ENCODE measurements around the gene MEF2C. TPM values are rescaled to one million over a fixed set of nuclear protein-coding genes. Genes with fewer than 3 reads are reported as not detected.

The MEF2C gene
- total and polyA plus RNA-seq, 7 experiments from 2014 or later = 0.07 to 40.0 (median 2.2) TPM

DNA sequence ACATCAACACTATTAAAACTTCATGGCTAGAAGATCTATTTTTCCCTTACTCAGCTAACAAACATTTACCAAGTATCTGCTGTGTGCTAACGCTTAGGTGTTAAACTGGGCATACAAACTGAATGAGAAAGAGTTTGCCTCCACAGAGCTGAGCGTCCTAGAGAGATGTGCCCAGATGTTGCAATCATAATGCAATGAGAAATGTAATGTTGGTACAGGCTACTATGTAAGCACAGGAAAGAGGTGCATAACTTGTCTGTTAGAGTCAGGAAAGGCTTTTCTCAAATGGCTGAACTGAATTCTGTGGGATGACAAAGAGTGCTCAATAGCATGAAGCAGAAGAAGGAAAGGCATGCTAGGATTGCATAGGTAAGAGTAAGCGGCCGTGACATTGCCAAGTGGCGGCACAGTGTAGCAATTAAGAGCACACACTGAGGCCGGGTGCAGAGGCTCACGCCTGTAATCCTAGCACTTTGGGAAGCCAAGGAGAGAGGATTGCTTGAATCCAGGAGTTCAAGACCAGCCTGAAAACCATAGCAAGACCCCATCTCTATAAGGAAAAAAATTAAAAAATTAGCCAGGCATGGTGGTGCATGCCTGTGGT lies 137.8 kb downstream of the MEF2C start:
- Mint-ChIP-seq H3K9me3 (no peaks in the 10 kb centered on the region), H3K36me3 (no peaks in the 10 kb centered on the region), H3K4me1 (no peaks in the 10 kb centered on the region), H3K4me3 (no peak overlapping the region), H3K27ac (no peak overlapping the region), H3K27me3 (peaks cover 0 to 17% (median 8%) of the 10 kb centered on the region in 5 donors)
- no peak overlapping the region for H3K27ac ChIP-seq (ENCODE audit: low read depth, low read length)
- H3K9me3 ChIP-seq (ENCODE audit: control insufficient read depth in 2 of 3, low read length in 3 of 3) = no peaks in the 10 kb centered on the region
- no peaks in the 10 kb centered on the region for H3K27me3 ChIP-seq (ENCODE audit: control insufficient read depth in 2 of 2, insufficient read depth in 2 of 2, low read length in 2 of 2)
- intact Hi-C loops (cut with micrococcal nuclease) = no loop called here
- CTCF ChIA-PET = interaction anchor here (1.0 kb wide), 1 partner anchor 18 kb away, joined by 3 read pairs; no protein-coding TSS in a partner anchor
- no peaks in the 10 kb centered on the region for H3K36me3 ChIP-seq (ENCODE audit: control insufficient read depth in 2 of 3, insufficient read depth in 3 of 3, low read length in 3 of 3)
- POLR2A ChIA-PET = no interaction called here
- no peak overlapping the region for H3K4me3 ChIP-seq (ENCODE audit: low read length)
- ATAC-seq (no peak), DNase-seq (no peak)
- H3K4me1 ChIP-seq (ENCODE audit: control insufficient read depth in 2 of 2, insufficient read depth in 2 of 2, low read length in 2 of 2) = no peaks in the 10 kb centered on the region

DNA sequence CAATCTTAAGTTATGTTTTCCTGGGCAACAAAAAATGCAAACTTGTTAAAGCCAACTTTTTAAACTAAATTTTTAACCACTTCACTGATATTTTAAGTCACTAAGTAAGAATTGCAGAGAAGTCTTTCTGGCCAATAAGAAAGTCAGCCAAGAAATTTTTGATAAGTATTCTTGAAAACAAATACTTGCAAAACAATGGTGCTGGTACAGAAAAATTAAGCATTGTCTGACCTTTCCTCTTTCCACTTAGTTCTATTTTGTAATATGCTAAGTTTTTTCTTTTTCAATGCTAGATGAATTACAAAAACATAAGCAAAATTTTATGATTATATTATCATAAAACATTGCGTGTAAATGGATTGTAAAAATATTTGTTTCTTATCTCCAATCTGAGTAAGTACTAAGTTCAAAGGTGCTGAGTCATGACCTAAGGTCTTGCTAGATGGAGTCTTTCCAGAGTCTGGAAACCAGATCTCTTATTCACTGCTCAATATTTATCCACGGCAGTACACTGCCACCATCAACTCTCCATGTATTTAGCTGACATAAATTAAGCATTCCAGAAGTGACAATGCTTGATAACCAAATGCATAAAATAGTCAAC lies 139.7 kb downstream of the MEF2C start:
- Mint-ChIP-seq H3K9me3 (no peaks in the 10 kb centered on the region), H3K27me3 (peaks cover 0 to 15% (median 10%) of the 10 kb centered on the region in 5 donors), H3K4me1 (no peaks in the 10 kb centered on the region), H3K27ac (no peak overlapping the region), H3K36me3 (no peaks in the 10 kb centered on the region), H3K4me3 (no peak overlapping the region)
- H3K9me3 ChIP-seq (ENCODE audit: control insufficient read depth in 2 of 3, low read length in 3 of 3) = no peaks in the 10 kb centered on the region
- intact Hi-C loops (cut with micrococcal nuclease) = no loop called here
- H3K36me3 ChIP-seq (ENCODE audit: control insufficient read depth in 2 of 3, insufficient read depth in 3 of 3, low read length in 3 of 3) = no peaks in the 10 kb centered on the region
- H3K4me3 ChIP-seq (ENCODE audit: low read length) = no peak overlapping the region
- ATAC-seq = no peak
- H3K4me1 ChIP-seq (ENCODE audit: control insufficient read depth in 2 of 2, insufficient read depth in 2 of 2, low read length in 2 of 2) = no peaks in the 10 kb centered on the region
- no peaks in the 10 kb centered on the region for H3K27me3 ChIP-seq (ENCODE audit: control insufficient read depth in 2 of 2, insufficient read depth in 2 of 2, low read length in 2 of 2)
- no peak overlapping the region for H3K27ac ChIP-seq (ENCODE audit: low read depth, low read length)
- ChIA-PET POLR2A (no interaction called here), CTCF (no interaction called here)
- DNase-seq = no peak

DNA sequence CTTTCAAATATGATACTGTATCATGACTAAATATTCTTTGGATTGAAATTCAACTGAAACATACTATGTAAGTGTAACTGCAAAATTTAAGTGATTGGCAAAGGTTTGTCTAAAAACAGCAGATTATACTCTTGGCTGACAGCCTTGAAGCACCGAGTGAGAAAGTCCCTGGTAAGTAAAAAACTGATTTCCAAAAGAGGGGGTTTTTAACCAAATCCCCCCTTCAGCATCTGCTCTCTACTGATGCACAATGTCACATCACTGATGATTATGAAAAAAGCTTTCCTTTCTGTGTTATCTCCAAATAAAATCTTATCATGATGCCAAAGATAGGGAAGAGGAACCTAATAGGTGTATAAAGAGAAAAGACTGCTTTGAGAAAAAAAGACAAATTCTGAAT lies 141.0 kb downstream of the MEF2C start:
- H3K27me3 ChIP-seq (ENCODE audit: control insufficient read depth in 2 of 2, insufficient read depth in 2 of 2, low read length in 2 of 2) = no peaks in the 10 kb centered on the region
- Mint-ChIP-seq H3K27me3 (peaks cover 0 to 27% (median 13%) of the 10 kb centered on the region in 5 donors), H3K4me3 (no peak overlapping the region), H3K27ac (no peak overlapping the region), H3K36me3 (no peaks in the 10 kb centered on the region), H3K9me3 (no peaks in the 10 kb centered on the region), H3K4me1 (no peaks in the 10 kb centered on the region)
- ATAC-seq = no peak
- ChIA-PET POLR2A (interaction anchor here (0.7 kb wide), 1 partner anchor 8 kb away, joined by 3 read pairs; no protein-coding TSS in a partner anchor), CTCF (no interaction called here)
- H3K27ac ChIP-seq (ENCODE audit: low read depth, low read length) = no peak overlapping the region
- no peak for DNase-seq
- no peaks in the 10 kb centered on the region for H3K9me3 ChIP-seq (ENCODE audit: control insufficient read depth in 2 of 3, low read length in 3 of 3)
- no peaks in the 10 kb centered on the region for H3K36me3 ChIP-seq (ENCODE audit: control insufficient read depth in 2 of 3, insufficient read depth in 3 of 3, low read length in 3 of 3)
- H3K4me1 ChIP-seq (ENCODE audit: control insufficient read depth in 2 of 2, insufficient read depth in 2 of 2, low read length in 2 of 2) = no peaks in the 10 kb centered on the region
- intact Hi-C loops (cut with micrococcal nuclease) = no loop called here
- no peak overlapping the region for H3K4me3 ChIP-seq (ENCODE audit: low read length)

DNA sequence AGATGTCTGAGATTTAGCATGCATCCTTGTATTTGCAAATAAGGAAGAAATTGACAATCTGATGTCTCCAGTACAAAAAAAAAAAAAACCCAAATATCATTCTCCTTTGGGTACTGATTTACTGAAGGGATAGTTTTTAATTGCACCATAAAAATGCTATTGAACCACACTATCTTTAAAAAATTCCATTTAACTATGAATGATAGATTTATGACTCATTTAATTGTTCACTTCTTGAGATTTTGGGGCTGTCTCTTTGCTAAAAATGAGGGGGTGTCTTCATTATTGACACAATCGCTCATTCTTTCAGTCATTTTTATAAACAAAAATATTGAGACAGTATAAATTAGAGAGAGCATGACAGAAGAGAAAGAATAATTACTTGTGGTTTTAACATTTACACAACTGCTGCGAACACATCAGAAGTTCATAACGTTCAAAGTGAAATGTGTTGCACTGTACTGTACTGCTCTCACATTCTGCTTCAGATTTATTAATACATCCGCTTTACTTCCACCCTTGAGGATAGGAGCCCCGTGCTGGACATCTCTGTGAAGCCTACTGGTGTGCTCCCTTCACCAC lies 142.3 kb downstream of the MEF2C start:
- Histone ChIP-seq H3K4me3 (ENCODE audit: low read length) (no peak overlapping the region), H3K27me3 (ENCODE audit: control insufficient read depth in 2 of 2, insufficient read depth in 2 of 2, low read length in 2 of 2) (no peaks in the 10 kb centered on the region), H3K27ac (ENCODE audit: low read depth, low read length) (no peak overlapping the region), H3K36me3 (ENCODE audit: control insufficient read depth in 2 of 3, insufficient read depth in 3 of 3, low read length in 3 of 3) (no peaks in the 10 kb centered on the region), H3K9me3 (ENCODE audit: control insufficient read depth in 2 of 3, low read length in 3 of 3) (no peaks in the 10 kb centered on the region), H3K4me1 (ENCODE audit: control insufficient read depth in 2 of 2, insufficient read depth in 2 of 2, low read length in 2 of 2) (no peaks in the 10 kb centered on the region)
- ChIA-PET CTCF (no interaction called here), POLR2A (no interaction called here)
- Mint-ChIP-seq H3K9me3 (no peaks in the 10 kb centered on the region), H3K36me3 (no peaks in the 10 kb centered on the region), H3K27ac (no peak overlapping the region), H3K4me1 (no peaks in the 10 kb centered on the region), H3K4me3 (no peak overlapping the region), H3K27me3 (peaks cover 0 to 27% (median 14%) of the 10 kb centered on the region in 5 donors)
- intact Hi-C loops (cut with micrococcal nuclease) = no loop called here
- DNase-seq (no peak), ATAC-seq (no peak)

DNA sequence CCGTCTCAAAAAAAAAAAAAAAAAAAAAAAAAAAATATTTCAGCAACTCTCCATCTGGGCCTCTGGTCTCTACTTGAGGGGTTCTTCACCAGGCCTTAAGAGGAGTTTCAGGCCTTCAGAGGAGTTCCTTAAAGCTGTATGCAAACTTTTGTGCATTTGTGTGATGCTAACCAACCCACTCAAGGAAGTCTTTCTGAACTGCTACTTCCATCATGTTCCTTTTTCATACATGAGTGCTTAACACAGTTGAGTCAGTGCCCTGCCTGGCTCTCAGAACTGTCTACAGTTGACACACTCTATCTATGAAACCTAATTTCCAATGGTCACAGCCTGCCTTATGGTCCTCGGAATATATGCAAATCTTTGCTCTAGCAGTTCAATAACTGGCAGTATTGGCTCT lies 146.5 kb downstream of the MEF2C start:
- Histone ChIP-seq H3K4me1 (ENCODE audit: control insufficient read depth in 2 of 2, insufficient read depth in 2 of 2, low read length in 2 of 2) (no peaks in the 10 kb centered on the region), H3K4me3 (ENCODE audit: low read length) (no peak overlapping the region), H3K36me3 (ENCODE audit: control insufficient read depth in 2 of 3, insufficient read depth in 3 of 3, low read length in 3 of 3) (no peaks in the 10 kb centered on the region), H3K27me3 (ENCODE audit: control insufficient read depth in 2 of 2, insufficient read depth in 2 of 2, low read length in 2 of 2) (no peaks in the 10 kb centered on the region), H3K27ac (ENCODE audit: low read depth, low read length) (no peak overlapping the region), H3K9me3 (ENCODE audit: control insufficient read depth in 2 of 3, low read length in 3 of 3) (no peaks in the 10 kb centered on the region)
- no peak overlapping the region for H3K27ac Mint-ChIP-seq
- ChIA-PET POLR2A (no interaction called here), CTCF (no interaction called here)
- no peak overlapping the region for H3K4me3 Mint-ChIP-seq
- ATAC-seq (no peak), DNase-seq (no peak)
- intact Hi-C loops (cut with micrococcal nuclease) = no loop called here
- H3K36me3 Mint-ChIP-seq = no peaks in the 10 kb centered on the region
- H3K27me3 Mint-ChIP-seq = peaks cover 8 to 21% (median 14%) of the 10 kb centered on the region in 5 donors
- peaks cover 3 to 9% (median 5%) of the 10 kb centered on the region in 7 donors for H3K4me1 Mint-ChIP-seq
- no peaks in the 10 kb centered on the region for H3K9me3 Mint-ChIP-seq

DNA sequence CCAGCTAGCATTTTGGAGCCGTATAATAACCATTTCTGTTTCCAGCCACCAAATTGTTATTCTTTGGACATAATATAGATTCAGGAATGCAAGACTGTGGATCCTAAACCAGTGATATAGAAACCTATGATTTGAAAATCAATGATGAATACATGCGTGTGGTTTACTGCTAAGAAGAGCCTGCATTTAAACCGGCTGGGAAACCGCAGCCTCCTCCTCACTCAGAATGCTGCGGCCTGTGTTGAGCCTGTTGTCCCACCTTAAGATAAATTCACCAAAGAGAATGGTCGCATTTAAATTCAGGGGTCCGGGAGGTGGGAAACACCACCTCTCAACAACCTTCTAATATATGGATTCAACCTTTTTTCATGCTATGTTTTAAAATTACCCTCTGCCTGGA lies 148.0 kb downstream of the MEF2C start:
- H3K27me3 Mint-ChIP-seq = peaks cover 8 to 21% (median 10%) of the 10 kb centered on the region in 5 donors
- no peaks in the 10 kb centered on the region for H3K36me3 ChIP-seq (ENCODE audit: control insufficient read depth in 2 of 3, insufficient read depth in 3 of 3, low read length in 3 of 3)
- no peak overlapping the region for H3K4me3 ChIP-seq (ENCODE audit: low read length)
- no peaks in the 10 kb centered on the region for H3K9me3 Mint-ChIP-seq
- no peaks in the 10 kb centered on the region for H3K4me1 ChIP-seq (ENCODE audit: control insufficient read depth in 2 of 2, insufficient read depth in 2 of 2, low read length in 2 of 2)
- CTCF ChIA-PET = no interaction called here
- H3K9me3 ChIP-seq (ENCODE audit: control insufficient read depth in 2 of 3, low read length in 3 of 3) = no peaks in the 10 kb centered on the region
- no peak overlapping the region for H3K27ac ChIP-seq (ENCODE audit: low read depth, low read length)
- POLR2A ChIA-PET = no interaction called here
- H3K4me3 Mint-ChIP-seq = no peak overlapping the region
- intact Hi-C loops (cut with micrococcal nuclease) = no loop called here
- no peak for DNase-seq
- no peaks in the 10 kb centered on the region for H3K36me3 Mint-ChIP-seq
- H3K4me1 Mint-ChIP-seq = peaks cover 3 to 9% (median 5%) of the 10 kb centered on the region in 7 donors
- H3K27ac Mint-ChIP-seq = no peak overlapping the region
- ATAC-seq = no peak
- no peaks in the 10 kb centered on the region for H3K27me3 ChIP-seq (ENCODE audit: control insufficient read depth in 2 of 2, insufficient read depth in 2 of 2, low read length in 2 of 2)

DNA sequence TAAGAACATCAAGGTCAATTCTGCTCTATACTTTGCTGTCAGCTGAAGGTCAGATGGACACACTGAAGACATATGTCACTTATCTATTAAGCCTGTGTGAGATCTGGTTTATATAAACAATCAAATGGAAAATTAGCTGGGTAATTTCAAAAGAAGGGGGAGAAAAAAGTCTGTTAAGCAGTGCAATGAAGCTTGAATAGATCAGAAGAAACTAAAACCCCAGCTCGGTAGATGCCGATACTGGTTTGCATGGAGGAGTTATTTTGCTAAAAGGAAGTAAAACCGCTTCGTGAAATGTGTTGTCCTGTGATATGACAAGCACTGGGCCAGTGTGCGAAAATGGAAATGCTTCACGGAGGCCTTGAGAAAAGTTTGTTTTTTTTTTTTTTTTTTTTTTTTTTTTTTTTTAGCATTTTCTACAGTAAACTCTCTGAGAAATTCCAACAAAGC lies 148.8 kb downstream of the MEF2C start:
- no peak overlapping the region for H3K4me3 ChIP-seq (ENCODE audit: low read length)
- Mint-ChIP-seq H3K9me3 (no peaks in the 10 kb centered on the region), H3K27ac (peak overlapping the region in 1 of 9 donors; percentile 38), H3K4me1 (peaks cover 3 to 9% (median 5%) of the 10 kb centered on the region in 7 donors), H3K4me3 (peak overlapping the region in 7 of 10 donors; percentile 15 to 56 (median 42)), H3K36me3 (no peaks in the 10 kb centered on the region), H3K27me3 (peaks cover 8 to 21% (median 14%) of the 10 kb centered on the region in 5 donors)
- no peaks in the 10 kb centered on the region for H3K9me3 ChIP-seq (ENCODE audit: control insufficient read depth in 2 of 3, low read length in 3 of 3)
- CTCF ChIA-PET = no interaction called here
- ATAC-seq (peak; percentile 46), DNase-seq (no peak)
- POLR2A ChIA-PET = no interaction called here
- H3K4me1 ChIP-seq (ENCODE audit: control insufficient read depth in 2 of 2, insufficient read depth in 2 of 2, low read length in 2 of 2) = no peaks in the 10 kb centered on the region
- no peak overlapping the region for H3K27ac ChIP-seq (ENCODE audit: low read depth, low read length)
- intact Hi-C loops (cut with micrococcal nuclease) = no loop called here
- H3K27me3 ChIP-seq (ENCODE audit: control insufficient read depth in 2 of 2, insufficient read depth in 2 of 2, low read length in 2 of 2) = no peaks in the 10 kb centered on the region
- H3K36me3 ChIP-seq (ENCODE audit: control insufficient read depth in 2 of 3, insufficient read depth in 3 of 3, low read length in 3 of 3) = no peaks in the 10 kb centered on the region
